GM12878 (cell line): Measurements from ENCODE around the gene RCAN2.

Source experiments
- BMI1 ChIP-seq: fragments of 450-650 bp; IDR thresholded peaks from 2 replicates; pipeline ENCODE4 v1.6.1; 2016; ENCODE audit warnings: mild to moderate bottlenecking, moderate library complexity, borderline replicate concordance
- CTCF ChIP-seq, 3 experiments: IDR thresholded peaks in 2 of 3; conservative IDR thresholded peaks in 1 of 3; 2 replicates each; pipeline ENCODE4 v1.5.1; 2011; ENCODE audit warnings: low read depth in 3 of 3, low read length in 3 of 3, mild to moderate bottlenecking in 3 of 3, control low read depth in 2 of 3, moderate library complexity in 2 of 3, inconsistent platforms in 1 of 3, mixed read lengths in 1 of 3; ENCODE audit not compliant: control insufficient read depth in 2 of 3, insufficient read depth in 1 of 3; ENCODE audit errors: extremely low read depth in 1 of 3
- HDGF ChIP-seq: fragments of 450-650 bp; IDR thresholded peaks from 2 replicates; pipeline ENCODE4 v1.6.1; 2016; ENCODE audit warnings: antibody characterized with exemption
- HSF1 ChIP-seq: fragments of 150-350 bp; IDR thresholded peaks from 2 replicates; pipeline ENCODE4 v1.6.1; 2014; ENCODE audit warnings: mild to moderate bottlenecking, low read depth, low read length
- JUND ChIP-seq: IDR thresholded peaks from 2 replicates; pipeline ENCODE4 v1.6.1; 2012; ENCODE audit warnings: low read depth, mild to moderate bottlenecking, low read length, improper control_type of control experiment, moderate library complexity
- RB1 ChIP-seq: fragments of 450-650 bp; formaldehyde crosslinking; IDR thresholded peaks from 2 replicates; pipeline ENCODE4 v1.6.1; 2017; ENCODE audit warnings: mild to moderate bottlenecking, borderline replicate concordance
- RUNX3 ChIP-seq: IDR thresholded peaks from 2 replicates; pipeline ENCODE4 v1.6.1; 2012; ENCODE audit warnings: low read length, inconsistent platforms
- TAF1 ChIP-seq: IDR thresholded peaks from 2 replicates; pipeline ENCODE4 v1.6.1; 2011; ENCODE audit warnings: mild to moderate bottlenecking, low read depth, low read length, borderline replicate concordance
- TARDBP ChIP-seq: IDR thresholded peaks from 2 replicates; pipeline ENCODE4 v1.6.1; 2016; ENCODE audit warnings: borderline replicate concordance
- TF ChIP-seq, protein P1 (sequence below): IDR thresholded peaks from 2 replicates; pipeline ENCODE4 v1.6.1; 2012; ENCODE audit warnings: mild to moderate bottlenecking, low read depth, low read length
- TF ChIP-seq, protein P2 (sequence below): fragments of 450-650 bp; conservative IDR thresholded peaks from 2 replicates; pipeline ENCODE4 v1.6.1; 2017; ENCODE audit warnings: mild to moderate bottlenecking, moderate library complexity

- TF ChIP-seq CTCF (IDR thresholded peaks at IDR 0.05 in 2 of 3, conservative IDR thresholded peaks at IDR 0.05 in 1 of 3; ENCODE audit: control insufficient read depth in 2 of 3, extremely low read depth in 1 of 3, insufficient read depth in 1 of 3, low read depth in 3 of 3, low read length in 3 of 3) (no peak), JUND (no peak), RB1 (no peak), TAF1 (no peak), HSF1 (no peak), TARDBP (no peak), RUNX3 (no peak), HDGF (no peak), BMI1 (no peak)
- TF ChIP-seq, protein P1, sequence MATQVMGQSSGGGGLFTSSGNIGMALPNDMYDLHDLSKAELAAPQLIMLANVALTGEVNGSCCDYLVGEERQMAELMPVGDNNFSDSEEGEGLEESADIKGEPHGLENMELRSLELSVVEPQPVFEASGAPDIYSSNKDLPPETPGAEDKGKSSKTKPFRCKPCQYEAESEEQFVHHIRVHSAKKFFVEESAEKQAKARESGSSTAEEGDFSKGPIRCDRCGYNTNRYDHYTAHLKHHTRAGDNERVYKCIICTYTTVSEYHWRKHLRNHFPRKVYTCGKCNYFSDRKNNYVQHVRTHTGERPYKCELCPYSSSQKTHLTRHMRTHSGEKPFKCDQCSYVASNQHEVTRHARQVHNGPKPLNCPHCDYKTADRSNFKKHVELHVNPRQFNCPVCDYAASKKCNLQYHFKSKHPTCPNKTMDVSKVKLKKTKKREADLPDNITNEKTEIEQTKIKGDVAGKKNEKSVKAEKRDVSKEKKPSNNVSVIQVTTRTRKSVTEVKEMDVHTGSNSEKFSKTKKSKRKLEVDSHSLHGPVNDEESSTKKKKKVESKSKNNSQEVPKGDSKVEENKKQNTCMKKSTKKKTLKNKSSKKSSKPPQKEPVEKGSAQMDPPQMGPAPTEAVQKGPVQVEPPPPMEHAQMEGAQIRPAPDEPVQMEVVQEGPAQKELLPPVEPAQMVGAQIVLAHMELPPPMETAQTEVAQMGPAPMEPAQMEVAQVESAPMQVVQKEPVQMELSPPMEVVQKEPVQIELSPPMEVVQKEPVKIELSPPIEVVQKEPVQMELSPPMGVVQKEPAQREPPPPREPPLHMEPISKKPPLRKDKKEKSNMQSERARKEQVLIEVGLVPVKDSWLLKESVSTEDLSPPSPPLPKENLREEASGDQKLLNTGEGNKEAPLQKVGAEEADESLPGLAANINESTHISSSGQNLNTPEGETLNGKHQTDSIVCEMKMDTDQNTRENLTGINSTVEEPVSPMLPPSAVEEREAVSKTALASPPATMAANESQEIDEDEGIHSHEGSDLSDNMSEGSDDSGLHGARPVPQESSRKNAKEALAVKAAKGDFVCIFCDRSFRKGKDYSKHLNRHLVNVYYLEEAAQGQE, result no peak
- TF ChIP-seq, protein P2, sequence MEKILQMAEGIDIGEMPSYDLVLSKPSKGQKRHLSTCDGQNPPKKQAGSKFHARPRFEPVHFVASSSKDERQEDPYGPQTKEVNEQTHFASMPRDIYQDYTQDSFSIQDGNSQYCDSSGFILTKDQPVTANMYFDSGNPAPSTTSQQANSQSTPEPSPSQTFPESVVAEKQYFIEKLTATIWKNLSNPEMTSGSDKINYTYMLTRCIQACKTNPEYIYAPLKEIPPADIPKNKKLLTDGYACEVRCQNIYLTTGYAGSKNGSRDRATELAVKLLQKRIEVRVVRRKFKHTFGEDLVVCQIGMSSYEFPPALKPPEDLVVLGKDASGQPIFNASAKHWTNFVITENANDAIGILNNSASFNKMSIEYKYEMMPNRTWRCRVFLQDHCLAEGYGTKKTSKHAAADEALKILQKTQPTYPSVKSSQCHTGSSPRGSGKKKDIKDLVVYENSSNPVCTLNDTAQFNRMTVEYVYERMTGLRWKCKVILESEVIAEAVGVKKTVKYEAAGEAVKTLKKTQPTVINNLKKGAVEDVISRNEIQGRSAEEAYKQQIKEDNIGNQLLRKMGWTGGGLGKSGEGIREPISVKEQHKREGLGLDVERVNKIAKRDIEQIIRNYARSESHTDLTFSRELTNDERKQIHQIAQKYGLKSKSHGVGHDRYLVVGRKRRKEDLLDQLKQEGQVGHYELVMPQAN, result no peak
Measured at GRCh38 chr6:46306431-46306830, 184.8 kb downstream of the RCAN2 start.
